Measurements from ENCODE around the gene SEC14L1. TPM values are rescaled to one million over a fixed set of nuclear protein-coding genes. Genes with fewer than 3 reads are reported as not detected.
"Not testable (repeated sequence)": the region's sequence is repeated elsewhere in the genome, so short reads cannot be mapped to it uniquely, and the experiment has no call there.

Gene SEC14L1
- 10 to 100 TPM; 68.1 to 68.5 TPM for total RNA-seq

DNA sequence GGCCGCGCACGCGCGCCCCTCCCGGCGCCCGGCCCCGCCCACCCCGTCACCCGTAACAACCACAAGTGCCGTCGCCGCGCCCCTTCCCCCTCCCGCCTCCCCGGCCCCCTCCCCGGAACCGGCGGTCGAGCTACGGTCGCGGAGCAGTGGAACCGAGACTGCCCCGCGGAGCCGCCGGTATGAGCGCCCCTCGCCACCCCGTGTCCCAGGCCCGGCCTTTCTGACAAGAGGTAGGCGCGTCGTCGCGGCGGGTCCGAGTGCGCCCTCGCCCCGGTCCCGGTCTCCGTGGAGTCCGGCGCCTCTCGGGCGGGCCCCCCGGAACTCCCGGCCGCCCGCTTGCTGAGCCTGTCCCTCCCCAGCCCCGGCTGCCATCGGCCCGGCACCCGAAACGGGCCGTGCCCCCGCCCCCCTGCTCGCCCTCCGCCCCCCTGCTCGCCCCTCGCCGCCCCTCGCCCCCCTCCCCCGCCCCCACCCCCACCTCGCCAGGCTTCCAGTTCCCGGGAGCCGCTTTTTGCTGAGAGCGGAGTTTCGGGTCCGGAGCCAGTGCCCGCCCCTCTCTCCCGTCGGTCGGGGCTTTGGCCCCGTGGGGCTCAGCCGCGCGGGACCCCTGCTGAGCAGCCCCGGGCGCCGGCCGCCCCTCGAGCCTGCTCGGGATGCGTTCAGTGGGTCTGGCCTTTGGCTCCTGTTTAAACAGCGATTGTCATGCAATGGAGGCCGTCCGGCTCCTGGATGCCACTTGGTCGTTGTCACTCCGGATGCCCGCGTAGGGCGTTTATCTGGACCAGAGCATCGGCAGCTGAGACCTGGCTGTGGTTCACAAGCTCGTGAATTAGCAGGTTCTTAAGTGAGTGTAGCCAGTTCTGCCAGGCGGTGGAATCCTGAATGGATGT lies at the start of gene SEC14L1:
Gene SEC14L1 (plus strand): TSS at position 92 of the 890 bp plus-strand sequence. CDS start 2,628 bp downstream, outside the sequence.
- intact Hi-C loops (cut with micrococcal nuclease) = loop anchor here (1.0 to 2.0 kb wide), 6 partner anchors 13 to 415 kb away; partner anchors contain the start of genes JMJD6 and METTL23
- Mint-ChIP-seq H3K27me3 (no peaks in the 10 kb centered on the region), H3K4me1 (ENCODE audit: low read depth) (peaks cover 59% of the 10 kb centered on the region), H3K9me3 (peaks cover 24% of the 10 kb centered on the region), H3K4me3 (peak within 1 kb of the TSS; percentile 80), H3K27ac (peak within 1 kb of the TSS; percentile 98), H3K36me3 (peaks cover 46% of the 10 kb centered on the region)
- POLR2A ChIA-PET = interaction anchor here (0.6 to 4.7 kb wide), 6 partner anchors 12 to 344 kb away, joined by 3 to 63 read pairs (median 8); no protein-coding TSS in a partner anchor
- CTCF ChIA-PET = interaction anchor here (0.8 to 2.5 kb wide), 6 partner anchors 13 to 55 kb away, joined by 5 to 12 read pairs (median 8); no protein-coding TSS in a partner anchor
- peak; percentile 59 for DNase-seq

DNA sequence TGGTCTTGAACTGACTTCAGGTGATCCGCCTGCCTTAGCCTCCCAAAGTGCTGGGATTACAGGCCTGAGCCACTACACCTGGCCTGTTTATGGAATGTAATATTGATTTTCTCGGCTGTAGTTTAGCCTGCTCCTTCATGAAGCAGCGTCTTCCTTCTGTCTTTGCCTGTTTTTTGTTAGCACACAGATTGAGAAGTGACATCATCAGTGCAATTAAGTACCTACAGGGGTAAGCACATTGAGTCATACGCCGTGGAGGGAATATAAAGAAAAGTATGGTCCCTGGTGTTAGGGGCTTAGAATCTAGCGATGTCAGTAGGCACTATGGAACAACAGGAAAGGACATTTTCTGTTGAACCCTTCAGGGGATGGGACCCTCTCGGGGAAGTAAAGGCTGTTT lies 48.7 kb upstream of the SEC14L1 start:
- ChIA-PET POLR2A (interaction anchor here (1.7 kb wide), 1 partner anchor 48 kb away, joined by 6 read pairs; no protein-coding TSS in a partner anchor), CTCF (no interaction called here)
- Mint-ChIP-seq H3K36me3 (peaks cover 60% of the 10 kb centered on the region), H3K9me3 (no peaks in the 10 kb centered on the region), H3K27me3 (no peaks in the 10 kb centered on the region), H3K27ac (peak overlapping the region; percentile 18), H3K4me1 (ENCODE audit: low read depth) (peaks cover 52% of the 10 kb centered on the region), H3K4me3 (no peak overlapping the region)
- intact Hi-C loops (cut with micrococcal nuclease) = no loop called here
- no peak for DNase-seq

DNA sequence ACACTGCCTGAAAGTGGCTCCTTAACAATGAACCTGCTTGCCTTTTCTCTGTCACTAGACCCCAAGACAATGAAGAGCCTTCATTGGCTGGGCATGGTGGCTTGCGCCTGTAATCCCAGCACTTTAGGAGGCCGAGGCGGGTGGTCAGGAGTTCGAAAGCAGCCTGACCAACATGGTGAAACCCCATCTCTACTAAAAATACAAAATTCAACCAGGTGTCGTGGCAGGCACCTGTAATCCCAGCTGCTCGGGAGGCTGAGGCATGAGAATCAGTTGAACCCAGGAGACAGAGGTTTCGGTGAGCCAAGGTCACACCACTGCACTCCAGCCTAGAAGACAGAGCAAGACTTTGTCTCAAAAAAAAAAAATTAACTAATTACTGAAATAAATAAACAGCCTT lies 45.3 kb upstream of the SEC14L1 start:
- Mint-ChIP-seq H3K4me1 (ENCODE audit: low read depth) (peaks cover 41% of the 10 kb centered on the region), H3K27ac (no peak overlapping the region), H3K36me3 (peaks cover 60% of the 10 kb centered on the region), H3K27me3 (no peaks in the 10 kb centered on the region), H3K4me3 (no peak overlapping the region), H3K9me3 (no peaks in the 10 kb centered on the region)
- ChIA-PET POLR2A (interaction anchor here (0.7 kb wide), 1 partner anchor 47 kb away, joined by 4 read pairs; no protein-coding TSS in a partner anchor), CTCF (interaction anchor here (1.1 kb wide), 1 partner anchor 152 kb away, joined by 3 read pairs; no protein-coding TSS in a partner anchor)
- intact Hi-C loops (cut with micrococcal nuclease) = no loop called here
- DNase-seq = no peak

DNA sequence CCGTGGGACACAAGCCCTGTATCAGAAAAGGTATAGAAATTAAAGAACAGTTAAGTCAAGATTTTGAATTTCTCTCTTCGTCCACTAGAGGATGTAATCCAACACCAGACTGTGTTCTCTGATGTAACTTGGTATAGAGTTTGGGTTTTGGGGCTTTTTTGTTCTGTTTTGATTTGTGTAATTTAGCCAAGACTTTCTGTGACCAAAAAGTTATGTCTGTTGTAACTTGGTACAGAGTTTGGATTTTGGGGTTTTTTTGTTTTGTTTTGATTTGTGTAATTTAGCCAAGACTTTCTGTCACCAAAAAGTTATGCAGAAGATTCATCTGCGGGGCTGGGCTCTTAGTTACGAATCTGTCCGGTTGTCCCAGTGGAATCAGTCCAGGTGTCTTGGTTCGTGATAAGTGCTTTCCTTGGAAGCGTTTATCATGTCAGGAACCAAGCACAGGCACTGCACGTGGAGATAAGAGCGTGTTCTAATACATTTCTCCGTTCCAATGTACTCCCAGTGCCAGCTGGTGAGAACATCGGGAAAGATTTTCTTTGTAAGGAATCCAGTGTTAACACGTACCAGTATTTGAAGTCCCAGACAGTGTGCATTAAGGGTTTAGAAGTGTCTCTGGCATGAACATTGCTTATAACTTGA lies 44.1 kb upstream of the SEC14L1 start:
- Mint-ChIP-seq H3K36me3 (peaks cover 55% of the 10 kb centered on the region), H3K4me1 (ENCODE audit: low read depth) (peaks cover 32% of the 10 kb centered on the region), H3K27me3 (no peaks in the 10 kb centered on the region), H3K9me3 (no peaks in the 10 kb centered on the region), H3K4me3 (no peak overlapping the region), H3K27ac (peak overlapping the region; percentile 76)
- CTCF ChIA-PET = interaction anchor here (2.3 kb wide), 1 partner anchor 9 kb away, joined by 12 read pairs; no protein-coding TSS in a partner anchor
- intact Hi-C loops (cut with micrococcal nuclease) = loop anchor here (2.0 kb wide), 1 partner anchor 44 kb away; the partner anchor contains the start of gene SEC14L1
- POLR2A ChIA-PET = no interaction called here
- no peak for DNase-seq

DNA sequence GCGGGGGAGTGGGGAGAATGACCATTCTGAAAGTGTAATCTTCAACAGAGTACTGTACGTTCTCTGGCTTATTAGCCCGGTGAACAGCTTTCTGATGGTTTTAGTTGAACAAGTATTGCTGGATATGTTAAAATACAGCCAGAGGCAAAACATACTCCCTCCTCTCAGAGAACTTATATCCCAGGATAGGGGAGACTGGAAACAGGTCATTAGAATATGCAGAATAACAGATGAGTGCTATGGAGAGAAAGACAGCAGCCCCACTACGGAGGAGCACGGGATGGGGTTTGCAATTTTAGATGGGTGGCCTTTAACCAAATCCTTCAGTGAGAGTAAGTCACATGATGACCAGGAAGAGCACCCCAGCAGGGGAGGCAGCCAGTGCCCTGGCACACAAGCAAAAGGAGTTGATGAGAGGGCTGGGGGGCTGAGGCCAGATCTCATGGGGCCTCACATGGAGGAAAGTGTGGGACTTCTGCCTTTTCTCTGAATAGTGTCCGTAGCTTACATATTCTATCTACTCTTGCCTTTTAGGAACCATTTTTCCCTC lies 43.1 kb upstream of the SEC14L1 start:
- Mint-ChIP-seq H3K4me3 (no peak overlapping the region), H3K36me3 (peaks cover 50% of the 10 kb centered on the region), H3K27ac (peak overlapping the region; percentile 20), H3K4me1 (ENCODE audit: low read depth) (peaks cover 26% of the 10 kb centered on the region), H3K27me3 (no peaks in the 10 kb centered on the region), H3K9me3 (no peaks in the 10 kb centered on the region)
- intact Hi-C loops (cut with micrococcal nuclease) = loop anchor here (2.0 kb wide), 1 partner anchor 43 kb away; the partner anchor contains the start of gene SEC14L1
- no peak for DNase-seq
- ChIA-PET POLR2A (no interaction called here), CTCF (interaction anchor here (1.3 to 2.3 kb wide), 2 partner anchors 10 to 12 kb away, joined by 3 to 12 read pairs; no protein-coding TSS in a partner anchor)

DNA sequence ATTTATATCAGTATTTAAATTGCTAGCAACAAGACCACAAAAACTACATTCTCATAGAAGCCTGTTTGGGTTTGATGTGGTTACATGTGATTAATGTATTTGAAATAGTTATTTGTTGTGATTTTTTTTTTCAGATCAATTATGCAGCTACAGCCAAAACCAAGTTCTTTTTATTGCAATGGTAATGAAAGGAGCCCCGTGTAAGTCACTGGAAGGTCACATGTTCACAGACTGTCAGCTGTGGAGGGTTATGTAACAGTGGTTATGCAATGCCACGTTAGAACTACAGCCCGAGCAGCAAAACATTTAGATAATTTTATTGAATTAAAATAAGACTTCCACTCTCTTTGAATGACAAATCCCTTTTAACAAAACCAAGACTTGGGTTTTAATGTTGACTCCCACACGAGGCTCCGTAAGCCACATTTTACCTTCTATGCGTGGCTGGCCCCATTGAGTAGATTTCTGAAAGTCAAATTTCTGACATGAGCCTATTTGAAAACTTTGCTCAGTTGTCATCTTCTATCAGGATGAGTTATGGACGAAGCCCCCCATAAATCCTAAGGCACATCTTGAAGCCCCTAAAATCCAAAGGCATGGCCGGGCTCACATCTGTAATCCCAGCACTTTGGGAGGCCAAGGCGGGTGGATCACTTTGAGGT lies 41.8 kb upstream of the SEC14L1 start:
- Mint-ChIP-seq H3K9me3 (no peaks in the 10 kb centered on the region), H3K4me1 (ENCODE audit: low read depth) (peaks cover 23% of the 10 kb centered on the region), H3K27ac (peak overlapping the region; percentile 26), H3K36me3 (peaks cover 39% of the 10 kb centered on the region), H3K4me3 (no peak overlapping the region), H3K27me3 (no peaks in the 10 kb centered on the region)
- DNase-seq = no peak
- CTCF ChIA-PET = interaction anchor here (1.3 to 2.3 kb wide), 2 partner anchors 11 to 13 kb away, joined by 3 to 12 read pairs; no protein-coding TSS in a partner anchor
- POLR2A ChIA-PET = interaction anchor here (0.6 kb wide), 1 partner anchor 70 kb away, joined by 3 read pairs; no protein-coding TSS in a partner anchor
- intact Hi-C loops (cut with micrococcal nuclease) = no loop called here

DNA sequence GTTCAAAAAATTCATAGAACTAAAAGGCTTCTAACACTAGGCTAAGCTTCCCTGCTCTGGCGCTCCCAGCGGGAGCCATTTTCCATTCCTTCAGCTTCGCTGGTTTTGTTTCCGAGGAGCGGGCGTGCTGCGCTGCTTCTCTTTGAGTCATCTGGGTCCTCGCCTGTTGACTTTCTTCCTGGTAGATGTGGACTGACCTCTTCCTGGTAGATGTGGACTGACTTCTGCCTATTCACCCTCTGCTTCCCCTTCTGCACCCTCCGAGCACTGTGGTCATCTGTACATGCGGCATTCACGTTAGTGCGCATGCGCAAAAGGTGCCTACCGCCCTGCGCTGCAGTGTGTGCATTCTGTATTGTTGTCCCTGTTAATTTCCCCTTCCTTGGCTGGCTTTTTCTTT lies 40.8 kb upstream of the SEC14L1 start:
- Mint-ChIP-seq H3K27me3 (no peaks in the 10 kb centered on the region), H3K27ac (no peak overlapping the region), H3K36me3 (peaks cover 31% of the 10 kb centered on the region), H3K4me1 (ENCODE audit: low read depth) (peaks cover 21% of the 10 kb centered on the region), H3K9me3 (no peaks in the 10 kb centered on the region), H3K4me3 (no peak overlapping the region)
- DNase-seq = no peak
- intact Hi-C loops (cut with micrococcal nuclease) = no loop called here
- POLR2A ChIA-PET = no interaction called here
- CTCF ChIA-PET = no interaction called here

DNA sequence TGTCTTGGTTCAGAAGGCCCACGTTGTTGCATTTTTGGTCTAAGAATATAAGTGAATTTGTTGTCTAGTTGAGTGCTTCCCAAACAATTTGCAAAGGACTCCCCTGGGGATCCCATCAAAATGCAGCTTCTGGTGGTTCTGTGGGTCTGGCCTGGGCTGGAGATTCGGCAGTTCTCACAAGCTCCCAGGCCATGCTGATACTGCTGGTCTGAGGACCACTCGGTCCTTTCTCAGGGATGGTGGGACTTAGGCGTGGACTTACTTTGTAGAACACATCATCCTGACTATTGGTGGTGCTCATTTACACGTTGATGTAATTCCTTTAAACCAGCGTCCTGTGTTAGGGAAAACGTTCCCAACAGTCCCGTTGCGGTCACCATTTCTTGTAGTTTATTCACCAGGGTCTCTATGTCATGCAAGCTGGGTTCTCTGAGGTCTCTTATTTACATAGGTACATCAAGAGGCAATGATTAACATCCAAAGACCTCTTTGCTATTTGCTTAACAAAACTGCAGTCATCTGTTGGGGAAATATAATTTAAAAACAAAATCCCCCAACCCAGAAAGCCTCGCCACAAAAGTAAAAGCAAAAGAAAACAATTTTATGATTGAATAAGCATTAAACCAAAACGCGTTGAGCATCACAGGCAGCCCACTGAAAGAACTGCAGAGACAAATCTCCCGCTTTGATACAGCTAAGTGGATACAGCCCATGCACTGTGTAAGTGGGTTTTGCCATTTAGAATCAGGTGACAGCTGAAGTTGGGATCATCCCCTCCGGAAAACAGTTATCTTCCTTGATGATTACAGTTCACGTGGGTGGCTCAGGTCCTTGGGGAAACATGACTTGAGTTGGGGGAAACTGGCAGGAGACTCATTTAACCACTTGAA lies 39.0 kb upstream of the SEC14L1 start:
- Mint-ChIP-seq H3K27ac (no peak overlapping the region), H3K36me3 (peaks cover 23% of the 10 kb centered on the region), H3K9me3 (no peaks in the 10 kb centered on the region), H3K4me1 (ENCODE audit: low read depth) (peaks cover 16% of the 10 kb centered on the region), H3K4me3 (no peak overlapping the region), H3K27me3 (no peaks in the 10 kb centered on the region)
- POLR2A ChIA-PET = no interaction called here
- CTCF ChIA-PET = interaction anchor here (0.8 kb wide), 1 partner anchor 15 kb away, joined by 3 read pairs; no protein-coding TSS in a partner anchor
- intact Hi-C loops (cut with micrococcal nuclease) = no loop called here
- no peak for DNase-seq

DNA sequence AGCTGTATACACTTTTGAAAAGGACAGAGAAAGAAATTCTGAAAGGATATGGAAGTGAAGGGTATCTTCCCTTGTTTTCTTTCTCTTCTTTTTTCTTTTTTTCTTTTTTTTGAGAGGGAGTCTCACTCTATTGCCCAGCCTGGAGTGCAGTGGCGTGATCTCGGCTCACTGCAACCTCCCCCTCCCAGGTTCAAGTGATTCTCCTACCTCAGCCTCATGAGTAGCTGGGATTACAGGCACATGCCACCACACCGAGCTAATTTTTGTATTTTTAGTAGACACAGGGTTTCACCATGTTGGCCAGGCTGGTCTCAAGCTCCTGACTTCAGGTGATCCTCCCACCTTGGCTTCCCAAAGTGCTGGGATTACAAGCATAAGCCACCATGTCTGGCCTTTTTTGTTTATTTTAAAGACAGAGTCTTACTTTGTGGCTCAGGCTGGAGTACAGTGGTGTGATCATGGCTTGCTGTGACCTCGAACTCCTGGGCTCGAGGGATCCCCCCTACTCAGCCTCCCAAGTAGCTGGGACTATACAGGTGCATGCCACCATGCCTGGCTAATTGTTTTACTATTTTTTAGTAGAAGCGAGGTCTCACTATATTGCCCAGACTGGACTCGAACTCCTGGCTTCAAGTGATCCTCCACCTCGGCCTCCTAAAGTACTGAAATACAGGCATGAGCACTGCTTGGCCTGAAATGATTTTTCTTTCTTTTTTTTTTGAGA lies 38.2 kb upstream of the SEC14L1 start:
- H3K9me3 Mint-ChIP-seq; H3K4me3 Mint-ChIP-seq; DNase-seq; H3K27me3 Mint-ChIP-seq; POLR2A ChIA-PET; intact Hi-C loops (cut with micrococcal nuclease); H3K27ac Mint-ChIP-seq: not testable (repeated sequence)
- Mint-ChIP-seq H3K4me1 (ENCODE audit: low read depth) (peaks cover 12% of the 10 kb centered on the region), H3K36me3 (peaks cover 20% of the 10 kb centered on the region)
- CTCF ChIA-PET = interaction anchor here (0.6 to 2.1 kb wide), 2 partner anchors 12 to 15 kb away, joined by 3 to 7 read pairs; no protein-coding TSS in a partner anchor

DNA sequence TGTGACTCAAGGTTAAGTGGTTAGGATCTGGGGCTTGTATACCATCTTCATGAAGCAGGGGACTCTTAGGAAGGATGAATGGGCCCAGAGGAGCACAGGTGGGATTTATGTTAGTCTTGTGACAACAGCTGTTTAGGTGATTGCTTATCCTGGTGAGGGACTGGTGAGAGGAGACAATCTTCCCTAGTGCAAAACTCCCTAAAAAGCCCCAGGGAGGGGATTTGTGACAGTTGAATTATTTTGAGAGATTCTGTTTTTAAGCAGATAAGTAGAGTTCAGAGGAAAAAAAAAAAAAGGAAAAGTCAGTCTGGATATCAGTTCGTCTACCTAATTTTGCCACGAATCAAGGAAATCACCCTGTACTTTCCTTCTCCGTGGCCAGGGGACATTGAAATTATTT lies 35.1 kb upstream of the SEC14L1 start:
- H3K36me3 Mint-ChIP-seq = peaks cover 4% of the 10 kb centered on the region
- H3K27ac Mint-ChIP-seq = no peak overlapping the region
- H3K27me3 Mint-ChIP-seq = no peaks in the 10 kb centered on the region
- CTCF ChIA-PET = interaction anchor here (0.7 kb wide), 1 partner anchor 83 kb away, joined by 3 read pairs; no protein-coding TSS in a partner anchor
- POLR2A ChIA-PET = no interaction called here
- peaks cover 13% of the 10 kb centered on the region for H3K4me1 Mint-ChIP-seq (ENCODE audit: low read depth)
- DNase-seq = no peak
- no peaks in the 10 kb centered on the region for H3K9me3 Mint-ChIP-seq
- intact Hi-C loops (cut with micrococcal nuclease) = no loop called here
- no peak overlapping the region for H3K4me3 Mint-ChIP-seq
